ENCODE data around the gene HDAC4.

DNA sequence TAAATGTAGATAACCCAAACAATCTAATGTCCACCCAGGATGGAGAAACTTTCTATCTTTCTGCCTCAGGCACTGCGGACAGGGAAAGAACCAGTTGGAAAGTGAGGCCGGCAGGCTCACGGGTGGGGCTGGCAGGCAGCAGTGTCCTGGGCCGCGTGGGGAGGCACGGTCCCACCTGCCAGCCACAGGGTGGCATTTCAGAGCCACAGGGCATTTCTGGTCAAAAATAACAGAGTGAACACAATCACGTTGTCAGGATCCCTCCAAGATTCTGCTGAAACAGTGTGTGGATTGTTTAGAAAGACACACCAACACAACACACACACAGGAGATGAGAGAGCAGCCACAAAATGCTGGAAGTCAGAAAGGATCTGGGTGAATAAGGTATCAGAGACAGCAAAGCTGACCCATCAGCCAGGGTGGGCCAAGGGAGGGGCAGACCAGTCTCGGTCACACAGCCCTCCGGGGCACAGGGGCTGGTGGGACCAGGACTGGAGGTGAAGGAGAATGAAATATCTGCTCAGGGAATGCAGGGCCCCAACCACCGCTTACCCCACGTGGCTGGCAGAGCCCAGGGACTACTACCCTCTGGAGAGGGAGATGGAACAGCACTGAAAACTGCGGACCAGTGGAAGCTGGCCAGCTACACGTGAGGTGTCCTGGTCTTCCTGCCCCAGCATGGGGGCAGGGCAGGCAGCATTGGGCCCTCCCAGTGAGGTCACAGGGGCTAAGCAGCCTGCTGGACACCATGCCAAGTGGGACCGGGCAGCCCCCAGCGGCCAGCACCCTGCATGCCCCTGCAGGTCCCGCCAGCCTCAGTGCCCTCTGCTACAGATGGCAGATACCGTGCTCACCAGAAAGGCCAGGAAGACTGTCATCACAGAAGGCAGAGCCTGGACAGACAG lies 173.9 kb downstream of the HDAC4 start:
- TF ChIP-seq CTCF (IDR thresholded peaks at IDR 0.05) (no peak), SIN3A (IDR thresholded peaks at IDR 0.05; ENCODE audit: borderline replicate concordance, insufficient read depth, low read depth, low read length) (no peak)
